ENCODE data around the gene SMPDL3B. TPM values are rescaled to one million over a fixed set of nuclear protein-coding genes. Genes with fewer than 3 reads are reported as not detected.

Gene SMPDL3B
- total RNA-seq, 6 donors from 2014 or later, result 7.3 to 57.1 (median 27.2) TPM

DNA sequence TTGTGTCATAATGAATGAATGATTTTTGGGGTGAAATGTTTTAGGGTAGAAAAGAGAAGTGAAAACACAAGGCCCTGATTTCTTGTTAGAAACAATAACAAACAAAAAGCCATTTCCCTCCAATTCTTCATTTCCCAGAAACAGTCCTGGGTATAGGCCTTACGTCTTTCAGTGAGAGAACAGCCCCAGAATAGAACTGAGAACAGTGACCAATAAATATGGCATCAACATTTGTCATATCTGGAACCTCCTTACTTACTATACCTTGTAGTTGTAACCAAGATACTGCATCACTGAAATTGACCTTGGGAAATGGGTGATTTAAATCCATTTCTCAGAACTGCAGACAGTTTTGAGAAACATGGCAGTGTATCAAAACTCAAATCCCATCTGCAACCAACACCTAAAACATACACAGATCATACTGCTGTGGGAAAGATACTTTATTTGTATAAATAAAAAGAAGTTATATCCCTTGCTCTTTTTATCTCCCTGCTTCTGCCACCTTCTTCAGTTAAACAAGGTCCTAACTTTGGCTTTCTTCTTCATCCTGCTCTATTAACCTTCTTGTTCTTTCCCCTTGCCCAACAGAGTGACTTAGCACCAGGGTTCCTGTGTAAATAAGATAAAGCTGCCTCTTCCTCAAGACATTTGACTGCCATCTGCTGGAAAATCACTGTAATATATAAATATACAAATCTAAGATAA, 44.5 kb downstream of the SMPDL3B start:
- H3K4me1 ChIP-seq, result peaks cover 5 to 7% (median 6%) of the 10 kb centered on the region in 4 donors
- peak overlapping the region in 1 of 4 donors; percentile 36 for H3K27ac ChIP-seq
- no peaks in the 10 kb centered on the region for H3K27me3 ChIP-seq
- 61 to 68% methylated on average over 1 of the region's 1 CpG for WGBS, 2 donors
- DNase-seq, result no peak
- TF ChIP-seq EP300 (IDR thresholded peaks at IDR 0.05), result no peak
- TF ChIP-seq, protein P1, sequence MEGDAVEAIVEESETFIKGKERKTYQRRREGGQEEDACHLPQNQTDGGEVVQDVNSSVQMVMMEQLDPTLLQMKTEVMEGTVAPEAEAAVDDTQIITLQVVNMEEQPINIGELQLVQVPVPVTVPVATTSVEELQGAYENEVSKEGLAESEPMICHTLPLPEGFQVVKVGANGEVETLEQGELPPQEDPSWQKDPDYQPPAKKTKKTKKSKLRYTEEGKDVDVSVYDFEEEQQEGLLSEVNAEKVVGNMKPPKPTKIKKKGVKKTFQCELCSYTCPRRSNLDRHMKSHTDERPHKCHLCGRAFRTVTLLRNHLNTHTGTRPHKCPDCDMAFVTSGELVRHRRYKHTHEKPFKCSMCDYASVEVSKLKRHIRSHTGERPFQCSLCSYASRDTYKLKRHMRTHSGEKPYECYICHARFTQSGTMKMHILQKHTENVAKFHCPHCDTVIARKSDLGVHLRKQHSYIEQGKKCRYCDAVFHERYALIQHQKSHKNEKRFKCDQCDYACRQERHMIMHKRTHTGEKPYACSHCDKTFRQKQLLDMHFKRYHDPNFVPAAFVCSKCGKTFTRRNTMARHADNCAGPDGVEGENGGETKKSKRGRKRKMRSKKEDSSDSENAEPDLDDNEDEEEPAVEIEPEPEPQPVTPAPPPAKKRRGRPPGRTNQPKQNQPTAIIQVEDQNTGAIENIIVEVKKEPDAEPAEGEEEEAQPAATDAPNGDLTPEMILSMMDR (IDR thresholded peaks at IDR 0.05), result peak in 5 of 6 experiments; percentile 31 to 68 (median 61)
- H3K4me3 ChIP-seq, result no peak overlapping the region
- ATAC-seq (ENCODE audit: low FRiP score in 2 of 2), result peak; percentile 73 to 82
- peaks cover 0 to 35% (median 5%) of the 10 kb centered on the region in 4 donors for H3K36me3 ChIP-seq
- no peaks in the 10 kb centered on the region for H3K9me3 ChIP-seq

DNA sequence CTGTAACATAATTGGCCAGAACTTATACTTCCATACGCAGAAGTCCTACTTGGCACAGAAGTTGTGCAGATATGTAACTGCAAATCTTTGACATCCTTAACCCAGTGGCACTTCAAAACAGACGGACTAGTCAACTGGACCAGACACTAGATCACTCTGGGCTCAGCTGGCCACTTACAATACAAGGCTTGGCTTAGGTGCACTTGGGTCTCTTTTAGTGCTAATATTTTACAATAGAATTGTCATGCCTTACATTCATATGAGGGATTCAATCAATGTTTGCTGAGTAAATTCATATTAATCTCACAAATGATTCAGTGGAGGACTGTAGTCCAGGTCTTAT, 45.0 kb downstream of the SMPDL3B start:
- 13 to 17% methylated on average over 2 of the region's 2 CpGs for WGBS, 2 donors

DNA sequence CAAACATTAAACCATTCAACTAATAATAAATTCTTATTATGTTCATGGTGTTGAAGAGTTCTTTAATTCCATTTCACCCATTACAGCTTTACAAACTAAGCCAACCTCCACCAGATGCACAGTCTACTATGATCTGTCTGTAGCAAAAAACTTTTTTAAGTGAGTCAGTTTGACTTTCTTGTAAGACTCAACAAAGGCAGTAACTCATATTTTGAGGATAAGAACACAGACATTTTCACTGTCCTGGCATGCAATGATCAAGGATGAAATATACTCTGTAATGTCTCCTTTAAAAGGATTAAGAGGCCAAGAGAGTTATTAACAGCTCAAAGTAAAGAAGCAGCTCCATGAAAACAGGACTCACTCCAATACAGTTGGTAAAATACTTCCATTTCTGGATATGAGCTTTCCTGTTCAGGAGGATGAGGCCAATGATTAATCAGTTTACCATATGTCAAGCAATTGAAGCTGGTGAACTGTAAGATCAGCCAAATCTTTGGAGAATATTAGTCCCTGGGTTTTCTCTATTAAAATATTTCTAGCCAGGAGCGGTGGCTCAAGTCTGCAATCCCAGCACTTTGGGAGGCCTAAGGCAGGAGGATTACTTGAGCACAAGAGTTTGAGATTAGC, 45.5 kb downstream of the SMPDL3B start:
- no peak for TF ChIP-seq POLR2AphosphoS5 (IDR thresholded peaks at IDR 0.05)
- no peak for TF ChIP-seq EP300 (IDR thresholded peaks at IDR 0.05)
- TF ChIP-seq POLR2A (IDR thresholded peaks at IDR 0.05), result no peak
- TF ChIP-seq, protein P1 (IDR thresholded peaks at IDR 0.05), result no peak
- Histone ChIP-seq H3K36me3 (peaks cover 0 to 24% (median 5%) of the 10 kb centered on the region in 4 donors), H3K27me3 (no peaks in the 10 kb centered on the region), H3K9me3 (no peaks in the 10 kb centered on the region), H3K27ac (no peak overlapping the region), H3K4me1 (peaks cover 5 to 7% (median 6%) of the 10 kb centered on the region in 4 donors), H3K4me3 (no peak overlapping the region)
- 100% methylated on average over 1 of the region's 1 CpG for WGBS, 2 donors
- ATAC-seq (ENCODE audit: low FRiP score in 2 of 2), result no peak
- DNase-seq, result no peak

More for the DNA sequence above, 45.0 kb downstream of the SMPDL3B start:
- H3K36me3 ChIP-seq, result peaks cover 0 to 29% (median 4%) of the 10 kb centered on the region in 4 donors
- H3K27me3 ChIP-seq, result no peaks in the 10 kb centered on the region
- no peak overlapping the region for H3K27ac ChIP-seq
- TF ChIP-seq, protein P1 (IDR thresholded peaks at IDR 0.05), result no peak
- no peak for TF ChIP-seq POLR2A (IDR thresholded peaks at IDR 0.05)
- no peak for TF ChIP-seq EP300 (IDR thresholded peaks at IDR 0.05)
- no peak for TF ChIP-seq POLR2AphosphoS5 (IDR thresholded peaks at IDR 0.05)
- no peak overlapping the region for H3K4me3 ChIP-seq
- DNase-seq (no peak), ATAC-seq (ENCODE audit: low FRiP score in 2 of 2) (no peak)
- H3K9me3 ChIP-seq, result no peaks in the 10 kb centered on the region
- H3K4me1 ChIP-seq, result peaks cover 5 to 7% (median 6%) of the 10 kb centered on the region in 4 donors

DNA sequence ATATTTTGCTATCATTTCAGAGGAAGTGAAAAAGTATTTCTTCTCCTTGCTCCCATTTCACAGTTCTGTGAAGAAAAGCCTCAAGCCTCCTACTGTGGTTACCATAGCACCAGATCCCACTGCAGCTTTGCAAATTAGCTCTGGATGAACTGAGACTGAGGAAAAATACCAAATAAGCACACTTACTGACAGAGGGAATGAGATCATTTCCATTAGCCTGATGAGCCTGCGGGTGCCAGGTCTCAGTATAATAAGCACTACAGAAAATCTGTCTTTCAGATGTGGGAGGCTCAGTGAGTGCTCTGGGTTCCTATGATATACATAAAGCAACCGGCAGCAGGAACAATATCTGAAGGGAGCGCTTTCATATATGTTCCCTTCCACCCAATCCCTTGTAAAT, 46.3 kb downstream of the SMPDL3B start:
- DNase-seq (no peak), ATAC-seq (ENCODE audit: low FRiP score in 2 of 2) (no peak)
- no peak for TF ChIP-seq EP300 (IDR thresholded peaks at IDR 0.05)
- no peak for TF ChIP-seq POLR2A (IDR thresholded peaks at IDR 0.05)
- TF ChIP-seq, protein P1 (IDR thresholded peaks at IDR 0.05), result no peak
- TF ChIP-seq POLR2AphosphoS5 (IDR thresholded peaks at IDR 0.05), result no peak
- Histone ChIP-seq H3K9me3 (no peaks in the 10 kb centered on the region), H3K27ac (no peak overlapping the region), H3K27me3 (no peaks in the 10 kb centered on the region), H3K4me3 (no peak overlapping the region), H3K4me1 (peaks cover 5 to 7% (median 6%) of the 10 kb centered on the region in 4 donors), H3K36me3 (peaks cover 0 to 20% (median 6%) of the 10 kb centered on the region in 4 donors)
- 88 to 94% methylated on average over 3 of the region's 3 CpGs for WGBS, 2 donors

Measured in upper lobe of left lung (tissue), 6 donors.